Measurements from ENCODE around the gene C10orf90. TPM values are rescaled to one million over a fixed set of nuclear protein-coding genes. Genes with fewer than 3 reads are reported as not detected.

Gene C10orf90
- total and polyA plus RNA-seq, 2 experiments from 2014 or later = not detected

DNA sequence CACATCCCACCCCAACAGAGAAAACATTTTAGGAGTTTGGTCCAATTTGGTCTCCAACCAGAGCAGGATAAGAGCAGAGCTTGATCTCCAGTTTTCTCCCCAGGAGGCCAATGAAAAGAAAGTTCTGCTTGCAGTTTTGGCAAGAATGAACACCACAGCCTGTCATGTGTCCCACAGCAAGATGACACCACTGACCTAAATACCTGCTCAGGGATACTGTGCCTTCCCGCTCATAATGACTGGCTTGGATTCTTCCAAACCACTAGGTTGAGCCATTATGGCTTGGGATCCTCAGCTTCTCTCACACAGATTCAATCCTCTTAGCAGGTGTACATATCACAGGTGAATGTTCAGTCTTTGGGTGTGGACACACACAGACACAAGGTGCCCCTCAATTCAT, 53.3 kb downstream of the C10orf90 start:
- no peaks in the 10 kb centered on the region for H3K4me1 ChIP-seq (ENCODE audit: low read depth)
- H3K36me3 ChIP-seq = no peaks in the 10 kb centered on the region
- no peaks in the 10 kb centered on the region for H3K27me3 ChIP-seq
- H3K4me3 ChIP-seq = no peak overlapping the region
- no peak for TF ChIP-seq CTCF (IDR thresholded peaks at IDR 0.05; ENCODE audit: low read depth, low read length)
- H3K9me3 ChIP-seq (ENCODE audit: low read depth) = no peaks in the 10 kb centered on the region
- no peak for DNase-seq (ENCODE audit: low read depth in 1 of 2, low spot score in 1 of 2)
- no peak overlapping the region for H3K27ac ChIP-seq

DNA sequence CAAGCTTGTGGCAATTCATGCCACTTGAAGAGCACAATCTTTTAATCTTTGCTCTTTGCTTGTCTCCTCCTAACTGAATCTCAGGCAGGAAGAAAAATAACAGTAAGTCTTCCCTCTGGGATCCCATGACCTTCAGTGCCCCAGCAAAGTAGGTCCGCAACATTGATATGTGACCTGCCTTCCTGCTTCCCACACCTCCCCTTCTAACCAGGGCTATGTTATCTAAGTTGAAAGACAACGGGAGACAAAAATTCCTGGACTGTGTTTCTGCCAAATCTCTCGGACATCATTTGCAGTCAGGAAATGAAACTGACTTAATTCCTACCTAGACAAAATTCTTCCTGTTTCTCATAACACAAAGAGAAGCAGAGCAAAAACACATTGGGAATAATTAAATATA, 53.8 kb downstream of the C10orf90 start:
- H3K9me3 ChIP-seq (ENCODE audit: low read depth) = no peaks in the 10 kb centered on the region
- H3K27me3 ChIP-seq = no peaks in the 10 kb centered on the region
- no peak overlapping the region for H3K27ac ChIP-seq
- no peaks in the 10 kb centered on the region for H3K4me1 ChIP-seq (ENCODE audit: low read depth)
- TF ChIP-seq CTCF (IDR thresholded peaks at IDR 0.05; ENCODE audit: low read depth, low read length) = no peak
- no peak for DNase-seq (ENCODE audit: low read depth in 1 of 2, low spot score in 1 of 2)
- no peak overlapping the region for H3K4me3 ChIP-seq
- H3K36me3 ChIP-seq = no peaks in the 10 kb centered on the region

GRCh38 chr10:126611303-126611702, 59.2 kb downstream of the C10orf90 start:
- no peak for DNase-seq (ENCODE audit: low read depth in 1 of 2, low spot score in 1 of 2)
- no peaks in the 10 kb centered on the region for H3K27me3 ChIP-seq
- H3K4me3 ChIP-seq = no peak overlapping the region
- no peaks in the 10 kb centered on the region for H3K4me1 ChIP-seq (ENCODE audit: low read depth)
- no peaks in the 10 kb centered on the region for H3K36me3 ChIP-seq
- H3K27ac ChIP-seq = no peak overlapping the region
- H3K9me3 ChIP-seq (ENCODE audit: low read depth) = no peaks in the 10 kb centered on the region
- no peak for TF ChIP-seq CTCF (IDR thresholded peaks at IDR 0.05; ENCODE audit: low read depth, low read length)

GRCh38 chr10:126609566-126609965, 60.9 kb downstream of the C10orf90 start:
- no peak overlapping the region for H3K4me3 ChIP-seq
- H3K9me3 ChIP-seq (ENCODE audit: low read depth) = no peaks in the 10 kb centered on the region
- no peak for TF ChIP-seq CTCF (IDR thresholded peaks at IDR 0.05; ENCODE audit: low read depth, low read length)
- H3K27me3 ChIP-seq = no peaks in the 10 kb centered on the region
- no peaks in the 10 kb centered on the region for H3K36me3 ChIP-seq
- no peaks in the 10 kb centered on the region for H3K4me1 ChIP-seq (ENCODE audit: low read depth)
- no peak overlapping the region for H3K27ac ChIP-seq
- DNase-seq (ENCODE audit: low read depth in 1 of 2, low spot score in 1 of 2) = no peak

- no peak overlapping the region for H3K4me3 ChIP-seq
- no peak overlapping the region for H3K27ac ChIP-seq
- H3K27me3 ChIP-seq = no peaks in the 10 kb centered on the region
- no peak for DNase-seq (ENCODE audit: low read depth in 1 of 2, low spot score in 1 of 2)
- no peak for TF ChIP-seq CTCF (IDR thresholded peaks at IDR 0.05; ENCODE audit: low read depth, low read length)
- H3K9me3 ChIP-seq (ENCODE audit: low read depth) = no peaks in the 10 kb centered on the region
- no peaks in the 10 kb centered on the region for H3K36me3 ChIP-seq
- no peaks in the 10 kb centered on the region for H3K4me1 ChIP-seq (ENCODE audit: low read depth)
Observed at GRCh38 chr10:126599949-126600682, 70.4 kb downstream of the C10orf90 start.

All from cardiac muscle cell (in vitro differentiated cells and primary cell).